Effector CD8-positive, alpha-beta T cell (primary cell): ENCODE measurements around the gene SYNPO2L.
"Not testable (repeated sequence)": the region's sequence is repeated elsewhere in the genome, so short reads cannot be mapped to it uniquely, and the experiment has no call there.

Source experiments
- DNase-seq: peaks from one replicate; lab custom pipeline; 2025; lab: John Stamatoyannopoulos, UW

The SYNPO2L gene

GRCh38 chr10:73623056-73623455 lies 32.8 kb downstream of the SYNPO2L start:
- DNase-seq = no peak

GRCh38 chr10:73620974-73621373 lies 34.9 kb downstream of the SYNPO2L start:
- DNase-seq = not testable (repeated sequence)

- DNase-seq = not testable (repeated sequence)
These were observed 38.7 kb downstream of the SYNPO2L start for GRCh38 chr10:73617143-73617542.

GRCh38 chr10:73614720-73615119 lies 41.1 kb downstream of the SYNPO2L start:
- no peak for DNase-seq

GRCh38 chr10:73609116-73609515 lies 46.7 kb downstream of the SYNPO2L start:
- DNase-seq = no peak

- no peak for DNase-seq
These were observed 54.3 kb downstream of the SYNPO2L start for GRCh38 chr10:73601486-73601921.

GRCh38 chr10:73597346-73597745 lies 58.5 kb downstream of the SYNPO2L start:
- no peak for DNase-seq
